GM21576 (cell line): ENCODE results near the gene TMEM132A.

Experiments
- ATAC-seq: cut with Tn5 transposase; IDR thresholded peaks from one replicate; pipeline ENCODE4 v1.9.1; 2021; ENCODE audit warnings: mild to moderate bottlenecking, moderate library complexity; ENCODE audit not compliant: unreplicated experiment

TMEM132A gene

GRCh38 chr11:60924110-60924905 is at the start of gene TMEM132A:
Gene TMEM132A (plus strand): TSS chr11:60924460. CDS start chr11:60924634, 174 bp downstream.
- no peak for ATAC-seq

GRCh38 chr11:60875366-60876167 is 48.7 kb upstream of the TMEM132A start:
- ATAC-seq = no peak

- ATAC-seq = no peak
Observed at GRCh38 chr11:60876168-60876485, 48.1 kb upstream of the TMEM132A start.

GRCh38 chr11:60878245-60879101 is 45.8 kb upstream of the TMEM132A start:
- ATAC-seq = no peak

- ATAC-seq = no peak
Observed at GRCh38 chr11:60879104-60879503, 45.2 kb upstream of the TMEM132A start.

- no peak for ATAC-seq
Observed at GRCh38 chr11:60879971-60880588, 44.2 kb upstream of the TMEM132A start.

- ATAC-seq = no peak
Observed at GRCh38 chr11:60880643-60881282, 43.5 kb upstream of the TMEM132A start.

GRCh38 chr11:60887556-60887955 is 36.7 kb upstream of the TMEM132A start:
- no peak for ATAC-seq

- ATAC-seq = no peak
Observed at GRCh38 chr11:60889869-60890311, 34.4 kb upstream of the TMEM132A start.

- no peak for ATAC-seq
Observed at GRCh38 chr11:60890696-60891095, 33.6 kb upstream of the TMEM132A start.

- no peak for ATAC-seq
Observed at GRCh38 chr11:60891103-60891741, 33.0 kb upstream of the TMEM132A start.

GRCh38 chr11:60895687-60896086 is 28.6 kb upstream of the TMEM132A start:
- no peak for ATAC-seq

- no peak for ATAC-seq
Observed at GRCh38 chr11:60897496-60897895, 26.8 kb upstream of the TMEM132A start.

- ATAC-seq = no peak
Observed at GRCh38 chr11:60899046-60899936, 25.0 kb upstream of the TMEM132A start.

- ATAC-seq = no peak
Observed at GRCh38 chr11:60899977-60900376, 24.3 kb upstream of the TMEM132A start.

- ATAC-seq = no peak
Observed at GRCh38 chr11:60900673-60901404, 23.4 kb upstream of the TMEM132A start.

GRCh38 chr11:60902625-60903024 is 21.6 kb upstream of the TMEM132A start:
- no peak for ATAC-seq

GRCh38 chr11:60905047-60905446 is 19.2 kb upstream of the TMEM132A start:
- no peak for ATAC-seq
